Measurements from ENCODE around the gene RANBP10.
"Not testable (repeated sequence)": the region's sequence is repeated elsewhere in the genome, so short reads cannot be mapped to it uniquely, and the experiment has no call there.

Gene RANBP10

GRCh38 chr16:67806428-67807147, at the start of gene RANBP10, which contains the start of gene TSNAXIP1:
TSS of gene RANBP10 (minus strand) at chr16:67806560. CDS start at chr16:67806536, 24 bp downstream.
TSS of gene TSNAXIP1 (plus strand) at chr16:67806889. CDS start at chr16:67807150, 261 bp downstream.
- peak; percentile 96 for DNase-seq (ENCODE audit: low read depth)

- DNase-seq (ENCODE audit: low read depth) = no peak
Measured at GRCh38 chr16:67855789-67856188, 49.4 kb upstream of the RANBP10 start.

GRCh38 chr16:67853670-67854069, 47.3 kb upstream of the RANBP10 start:
- no peak for DNase-seq (ENCODE audit: low read depth)

- DNase-seq (ENCODE audit: low read depth) = no peak
Measured at GRCh38 chr16:67848118-67848517, 41.8 kb upstream of the RANBP10 start.

GRCh38 chr16:67847064-67847861, 40.9 kb upstream of the RANBP10 start, which contains the start of gene CENPT:
TSS of gene CENPT (minus strand) at chr16:67847693. CDS start at chr16:67833859, 13,834 bp downstream.
- no peak for DNase-seq (ENCODE audit: low read depth)

- peak; percentile 94 for DNase-seq (ENCODE audit: low read depth)
Measured at GRCh38 chr16:67846320-67847063, 40.1 kb upstream of the RANBP10 start, which contains the start of gene NUTF2. TSS of gene NUTF2 (plus strand) at chr16:67846933. CDS start at chr16:67865131, 18,198 bp downstream.

GRCh38 chr16:67846063-67846319, 39.6 kb upstream of the RANBP10 start:
- no peak for DNase-seq (ENCODE audit: low read depth)

GRCh38 chr16:67845291-67846062, 39.1 kb upstream of the RANBP10 start:
- no peak for DNase-seq (ENCODE audit: low read depth)

GRCh38 chr16:67844497-67844896, 38.1 kb upstream of the RANBP10 start:
- DNase-seq (ENCODE audit: low read depth) = no peak

- no peak for DNase-seq (ENCODE audit: low read depth)
Measured at GRCh38 chr16:67843343-67843765, 37.0 kb upstream of the RANBP10 start.

GRCh38 chr16:67842509-67843342, 36.4 kb upstream of the RANBP10 start:
- peak; percentile 48 for DNase-seq (ENCODE audit: low read depth)

GRCh38 chr16:67841816-67842508, 35.6 kb upstream of the RANBP10 start, which contains the start of gene THAP11:
TSS of gene THAP11 (plus strand) at chr16:67842320. CDS start at chr16:67842555, 235 bp downstream.
- peak; percentile 94 for DNase-seq (ENCODE audit: low read depth)

- DNase-seq (ENCODE audit: low read depth) = no peak
Measured at GRCh38 chr16:67841198-67841815, 34.9 kb upstream of the RANBP10 start.

GRCh38 chr16:67837811-67838210, 31.5 kb upstream of the RANBP10 start:
- DNase-seq (ENCODE audit: low read depth) = no peak

- not testable (repeated sequence) for DNase-seq (ENCODE audit: low read depth)
Measured at GRCh38 chr16:67837190-67837589, 30.8 kb upstream of the RANBP10 start.

- DNase-seq (ENCODE audit: low read depth) = no peak
Measured at GRCh38 chr16:67834242-67834614, 27.9 kb upstream of the RANBP10 start.

- DNase-seq (ENCODE audit: low read depth) = peak; percentile 89
Measured at GRCh38 chr16:67833415-67834241, 27.3 kb upstream of the RANBP10 start.

GRCh38 chr16:67833030-67833414, 26.7 kb upstream of the RANBP10 start:
- DNase-seq (ENCODE audit: low read depth) = no peak

GRCh38 chr16:67828651-67829050, 22.3 kb upstream of the RANBP10 start:
- DNase-seq (ENCODE audit: low read depth) = no peak

Measured in activated T-cell treated with anti-CD3 and anti-CD28 coated beads for 24 hours (primary cell).